K562 (cell line): ENCODE results near the gene ZNF428. TPM values are rescaled to one million over a fixed set of nuclear protein-coding genes. Genes with fewer than 3 reads are reported as not detected.

Experiments used
- ARHGAP35 ChIP-seq: fragments of 450-650 bp; IDR thresholded peaks from 2 replicates; pipeline ENCODE4 v1.6.1; 2018; ENCODE audit not compliant: partially characterized antibody
- CBFA2T3 ChIP-seq: fragments of 450-650 bp; IDR thresholded peaks from 2 replicates; pipeline ENCODE4 v1.6.1; 2017
- E2F5 ChIP-seq: sonication (generic); formaldehyde crosslinking; IDR thresholded peaks from 2 replicates; pipeline ENCODE4 v1.8.0; 2022; ENCODE audit warnings: mild to moderate bottlenecking, missing genetic modification reagents
- E2F6 ChIP-seq, 2 experiments: IDR thresholded peaks; 2 replicates each; pipeline ENCODE4 v1.6.1; 2011; ENCODE audit warnings: borderline replicate concordance in 1 of 2, control low read depth in 1 of 2, low read depth in 1 of 2, low read length in 1 of 2, mild to moderate bottlenecking in 1 of 2, mixed read lengths in 1 of 2, moderate library complexity in 1 of 2; ENCODE audit not compliant: insufficient read depth in 1 of 2, insufficient read length in 1 of 2, poor library complexity in 1 of 2, severe bottlenecking in 1 of 2; ENCODE audit errors: extremely low read depth in 1 of 2
- FOXA3 ChIP-seq, 2 experiments: fragments of 450-650 bp in 1 of 2; sonication (generic) in 1 of 2; formaldehyde crosslinking; IDR thresholded peaks in 1 of 2; conservative IDR thresholded peaks in 1 of 2; 2 replicates each; pipeline versions ENCODE4 v1.4.0 to v1.8.0; 2020 to 2022; ENCODE audit warnings: mild to moderate bottlenecking in 2 of 2, missing genetic modification reagents in 1 of 2
- HLTF ChIP-seq: fragments of 450-650 bp; IDR thresholded peaks from 2 replicates; pipeline ENCODE4 v1.6.1; 2016
- HNRNPL ChIP-seq: fragments of 200-400 bp; formaldehyde crosslinking; IDR thresholded peaks from 2 replicates; pipeline ENCODE4 v1.6.1; 2017; ENCODE audit warnings: low read depth, mild to moderate bottlenecking, low read length
- NEUROD1 ChIP-seq: fragments of 150-350 bp; IDR thresholded peaks from 2 replicates; pipeline ENCODE4 v1.6.1; 2014; ENCODE audit warnings: borderline replicate concordance, low read length, low read depth; ENCODE audit not compliant: partially characterized antibody
- NFATC3 ChIP-seq: fragments of 450-650 bp; IDR thresholded peaks from 2 replicates; pipeline ENCODE4 v1.6.1; 2017; ENCODE audit warnings: mild to moderate bottlenecking
- PATZ1 ChIP-seq: fragments of 250-450 bp; sonication (Bioruptor Pico); IDR thresholded peaks from 2 replicates; pipeline ENCODE4 v1.5.0; 2020; ENCODE audit warnings: mild to moderate bottlenecking, borderline replicate concordance
- POLR2B ChIP-seq: fragments of 450-650 bp; IDR thresholded peaks from 2 replicates; pipeline ENCODE4 v1.6.1; 2018; ENCODE audit warnings: low read depth; ENCODE audit not compliant: partially characterized antibody
- RBM15 ChIP-seq: fragments of 200-400 bp; formaldehyde crosslinking; IDR thresholded peaks from 2 replicates; pipeline ENCODE4 v1.6.1; 2018; ENCODE audit warnings: mild to moderate bottlenecking, low read length, moderate library complexity; ENCODE audit not compliant: insufficient read depth
- RBM34 ChIP-seq: fragments of 200-400 bp; formaldehyde crosslinking; IDR thresholded peaks from 2 replicates; pipeline ENCODE4 v1.6.1; 2018; ENCODE audit warnings: low read length, borderline replicate concordance; ENCODE audit not compliant: insufficient read depth
- TGIF2 ChIP-seq: sonication (generic); formaldehyde crosslinking; IDR thresholded peaks from 2 replicates; pipeline ENCODE4 v1.8.1; 2022; ENCODE audit warnings: mild to moderate bottlenecking, missing genetic modification reagents, moderate library complexity
- THRAP3 ChIP-seq: fragments of 450-650 bp; IDR thresholded peaks from 2 replicates; pipeline ENCODE4 v1.6.1; 2016; ENCODE audit warnings: mild to moderate bottlenecking, inconsistent platforms, borderline replicate concordance
- ZMIZ1 ChIP-seq, 2 experiments: fragments of 150-350 bp in 1 of 2; IDR thresholded peaks; 2 replicates each; pipeline ENCODE4 v1.6.1; 2012 to 2016; ENCODE audit warnings: low read depth in 2 of 2, low read length in 2 of 2, mild to moderate bottlenecking in 1 of 2, moderate library complexity in 1 of 2
- polyA plus RNA-seq, 8 experiments: library from polyadenylated mRNA; depleted of rRNA in 4 of 8; stranded (reverse) in 5 of 8; unstranded in 3 of 8; fragments of >200 nt; fragmentation: Nextera tagmentation in 2 of 8; fragmentation: Illumina TruSeq in 1 of 8; extraction: Ambion mirVana in 2 of 8; extraction: Trizol in 1 of 8; gene quantifications; 2 replicates each; pipeline versions ENCODE4 v1.2.1 to v1.2.3, GENCODE V29; 2011 to 2014; ENCODE audit warnings: inconsistent platforms in 1 of 8, missing spikeins in 1 of 8
- total RNA-seq, 7 experiments: library from RNA; depleted of rRNA in 6 of 7; stranded (reverse); fragments of >200 nt in 6 of 7; fragmentation: Illumina TruSeq in 2 of 7; extraction: Trizol in 2 of 7; gene quantifications; 2 replicates each; pipeline versions ENCODE4 v1.2.1 to v1.2.3, GENCODE V29; 2011 to 2021; ENCODE audit warnings: low replicate concordance in 1 of 7

Gene ZNF428
- total and polyA plus RNA-seq, 9 of the 15 experiments (the other 6 are each of a cell fraction or from before 2014, with no cell fraction given) = 0.15 to 85.7 (median 15.9) TPM

DNA sequence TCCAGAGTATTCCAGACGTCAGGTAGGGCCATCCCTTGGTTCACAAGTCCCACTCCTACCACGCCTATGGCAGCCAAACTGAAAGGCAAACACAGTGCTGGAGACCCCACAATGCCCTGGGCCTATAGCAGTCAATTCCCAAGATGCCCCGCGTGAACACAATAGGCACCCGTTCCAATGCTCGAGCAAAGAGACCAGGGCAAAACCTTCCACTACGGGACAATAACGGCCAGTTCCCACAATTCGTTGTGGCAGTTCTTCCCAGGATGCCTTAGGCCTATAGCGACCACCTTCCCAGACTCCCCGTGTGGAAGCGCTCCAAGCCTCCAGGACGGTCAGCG is 538 bp downstream of the ZNF428 start (continued):
- TF ChIP-seq ZMIZ1 (IDR thresholded peaks at IDR 0.05; ENCODE audit: low read depth in 2 of 2, low read length in 2 of 2) (no peak), PATZ1 (CRISPR knock-in tag) (no peak), TGIF2 (CRISPR knock-in tag) (no peak), ARHGAP35 (no peak), THRAP3 (no peak), CBFA2T3 (no peak), RBM15 (no peak), NEUROD1 (no peak), NFATC3 (no peak), FOXA3 (CRISPR knock-in tag; conservative IDR thresholded peaks at IDR 0.05 in 1 of 2, IDR thresholded peaks at IDR 0.05 in 1 of 2) (no peak), E2F6 (IDR thresholded peaks at IDR 0.05; ENCODE audit: borderline replicate concordance in 1 of 2, extremely low read depth in 1 of 2, insufficient read depth in 1 of 2, insufficient read length in 1 of 2, low read depth in 1 of 2, low read length in 1 of 2, poor library complexity in 1 of 2, severe bottlenecking in 1 of 2) (no peak), HLTF (no peak), E2F5 (CRISPR knock-in tag) (no peak), POLR2B (no peak), HNRNPL (no peak), RBM34 (no peak)
